PC-3 (cell line): ENCODE data around the gene WNT4. TPM values are rescaled to one million over a fixed set of nuclear protein-coding genes. Genes with fewer than 3 reads are reported as not detected.

ENCODE experiments used
- ATAC-seq: fragments of 200-7000 bp; cut with Tn5 transposase; 2 replicates; pipeline ENCODE4 v1.9.1; 2020; ENCODE audit warnings: mild to moderate bottlenecking, moderate library complexity
- BruUV-seq: library from RNA; stranded (reverse); fragments of 400-500 nt; replicated peaks from 2 replicates; lab custom pipeline; 2021; lab: Mats Ljungman, UMichigan
- CTCF ChIA-PET: fragments of 300-600 bp; sonication (Branson Sonifier 250); formaldehyde crosslinking; loops from one replicate; lab custom pipeline; 2022; ENCODE audit warnings: antibody characterized with exemption; lab: Charles Lee
- POLR2A ChIA-PET: fragments of 300-600 bp; sonication (Branson Sonifier 250); formaldehyde crosslinking; loops from one replicate; lab custom pipeline; 2022; ENCODE audit warnings: antibody characterized with exemption; ENCODE audit not compliant: unreplicated experiment; lab: Charles Lee
- DNase-seq: peaks from one replicate; pipeline ENCODE4 v3.0.0-alpha.2; 2015
- H2AFZ ChIP-seq: fragments of 300-600 bp; sonication (generic); 2 replicates; pipeline ENCODE4 v1.6.0; 2016; ENCODE audit warnings: antibody characterized with exemption, low read length
- H3F3A ChIP-seq: fragments of 300-600 bp; sonication (generic); one replicate; pipeline ENCODE4 v1.6.0; 2017; ENCODE audit warnings: antibody characterized with exemption, low read length, control low read depth, mild to moderate bottlenecking; ENCODE audit not compliant: unreplicated experiment
- H3K27ac ChIP-seq: fragments of 300-600 bp; sonication (generic); 2 replicates; pipeline ENCODE4 v1.5.1; 2016; ENCODE audit warnings: mild to moderate bottlenecking, low read length
- H3K27me3 ChIP-seq: fragments of 300-600 bp; sonication (generic); 2 replicates; pipeline ENCODE4 v1.6.1; 2016; ENCODE audit warnings: low read length, mixed read lengths
- H3K36me3 ChIP-seq: fragments of 300-600 bp; sonication (generic); 2 replicates; pipeline ENCODE4 v1.6.1; 2016; ENCODE audit warnings: low read depth, mixed run types, low read length, mixed read lengths
- H3K4me1 ChIP-seq: fragments of 300-600 bp; sonication (generic); 2 replicates; pipeline ENCODE4 v1.5.1; 2016; ENCODE audit warnings: low read length; ENCODE audit not compliant: insufficient read depth
- H3K4me2 ChIP-seq: fragments of 300-600 bp; sonication (generic); 2 replicates; pipeline ENCODE4 v1.6.0; 2016; ENCODE audit warnings: low read length
- H3K4me3 ChIP-seq: fragments of 300-600 bp; sonication (generic); 2 replicates; pipeline ENCODE4 v1.5.1; 2016; ENCODE audit warnings: mild to moderate bottlenecking, low read length, mixed read lengths
- H3K79me2 ChIP-seq: fragments of 300-600 bp; sonication (generic); 2 replicates; pipeline ENCODE4 v1.6.1; 2017; ENCODE audit warnings: low read length, mixed read lengths
- H3K9ac ChIP-seq: fragments of 300-600 bp; sonication (generic); 2 replicates; pipeline ENCODE4 v1.6.0; 2016; ENCODE audit warnings: mild to moderate bottlenecking, low read length
- H3K9me2 ChIP-seq: fragments of 300-600 bp; sonication (generic); replicated peaks from 2 replicates; pipeline ENCODE4 v1.6.1; 2016; ENCODE audit warnings: mixed run types, low read length, mixed read lengths
- H3K9me3 ChIP-seq: fragments of 300-600 bp; sonication (generic); 2 replicates; pipeline ENCODE4 v1.6.1; 2016; ENCODE audit warnings: low read length, mixed read lengths
- H4K20me1 ChIP-seq: fragments of 300-600 bp; sonication (generic); 2 replicates; pipeline ENCODE4 v1.6.1; 2016; ENCODE audit warnings: low read length, mixed read lengths
- CTCF ChIP-seq: fragments of 300-600 bp; sonication (generic); conservative IDR thresholded peaks from 2 replicates; pipeline ENCODE4 v1.5.1; 2017; ENCODE audit warnings: antibody characterized with exemption, low read depth, mild to moderate bottlenecking, low read length
- EZH2 ChIP-seq: fragments of 300-600 bp; sonication (generic); IDR thresholded peaks from one replicate; pipeline ENCODE4 v1.6.1; 2017; ENCODE audit warnings: antibody characterized with exemption, mild to moderate bottlenecking, low read length; ENCODE audit not compliant: unreplicated experiment
- EZH2phosphoT487 ChIP-seq: fragments of 300-600 bp; sonication (generic); IDR thresholded peaks from 2 replicates; pipeline ENCODE4 v1.6.1; 2018; ENCODE audit warnings: mild to moderate bottlenecking, antibody characterized with exemption, low read length, borderline replicate concordance
- intact Hi-C: fragments of 100-400 bp; cut with micrococcal nuclease; formaldehyde crosslinking; loops from 2 replicates; pipeline ENCODE4 v1.9.0; 2023
- total RNA-seq: library from RNA; depleted of rRNA; stranded (reverse); fragments of >200 nt; gene quantifications from 2 replicates; pipeline ENCODE4 v1.2.3, GENCODE V29; 2014

The WNT4 gene
- total RNA-seq, 1 experiment from 2014 or later: 0.51 TPM

- BruUV-seq: no TSS peak
- no peak overlapping the region for H3K9ac ChIP-seq
- intact Hi-C loops: no loop called here
Observed at GRCh38 chr1:22127731-22128130, 15.2 kb downstream of the WNT4 start.

GRCh38 chr1:22127248-22127647 is 15.6 kb downstream of the WNT4 start:
- ATAC-seq: no peak
- Histone ChIP-seq H3K79me2 (no peaks in the 10 kb centered on the region), H3K27ac (no peak overlapping the region), H3K36me3 (no peaks in the 10 kb centered on the region), H3K9me2 (no peaks in the 10 kb centered on the region), H3K4me3 (no peak overlapping the region), H3F3A (no peaks in the 10 kb centered on the region), H2AFZ (no peak overlapping the region), H3K9ac (no peak overlapping the region), H4K20me1 (no peaks in the 10 kb centered on the region), H3K27me3 (no peaks in the 10 kb centered on the region), H3K4me2 (no peak overlapping the region), H3K4me1 (peaks cover 12% of the 10 kb centered on the region), H3K9me3 (no peaks in the 10 kb centered on the region)
- TF ChIP-seq EZH2: no peak
- TF ChIP-seq EZH2phosphoT487: no peak
- no peak for TF ChIP-seq CTCF
- BruUV-seq: no TSS peak
- intact Hi-C loops: no loop called here
- ChIA-PET CTCF (no interaction called here), POLR2A (no interaction called here)
- DNase-seq: no peak

More at GRCh38 chr1:22127731-22128130, 15.2 kb downstream of the WNT4 start:
- no peak for TF ChIP-seq CTCF
- no peak for TF ChIP-seq EZH2
- TF ChIP-seq EZH2phosphoT487: no peak
- H3K9me3 ChIP-seq: no peaks in the 10 kb centered on the region
- H3F3A ChIP-seq: no peaks in the 10 kb centered on the region
- H3K4me3 ChIP-seq: no peak overlapping the region
- CTCF ChIA-PET: no interaction called here
- no peaks in the 10 kb centered on the region for H4K20me1 ChIP-seq
- DNase-seq (no peak), ATAC-seq (no peak)
- H3K36me3 ChIP-seq: no peaks in the 10 kb centered on the region
- peaks cover 17% of the 10 kb centered on the region for H3K4me1 ChIP-seq
- H3K9me2 ChIP-seq: no peaks in the 10 kb centered on the region
- POLR2A ChIA-PET: no interaction called here
- H3K27ac ChIP-seq: no peak overlapping the region
- no peak overlapping the region for H3K4me2 ChIP-seq
- H2AFZ ChIP-seq: no peak overlapping the region
- H3K79me2 ChIP-seq: no peaks in the 10 kb centered on the region
- no peaks in the 10 kb centered on the region for H3K27me3 ChIP-seq

GRCh38 chr1:22126531-22126930 is 16.4 kb downstream of the WNT4 start:
- H3K36me3 ChIP-seq: no peaks in the 10 kb centered on the region
- no peaks in the 10 kb centered on the region for H3K9me3 ChIP-seq
- no TSS peak for BruUV-seq
- H3F3A ChIP-seq: no peaks in the 10 kb centered on the region
- no peak overlapping the region for H3K4me2 ChIP-seq
- ChIA-PET CTCF (no interaction called here), POLR2A (no interaction called here)
- DNase-seq (no peak), ATAC-seq (no peak)
- H3K27ac ChIP-seq: no peak overlapping the region
- H4K20me1 ChIP-seq: no peaks in the 10 kb centered on the region
- H2AFZ ChIP-seq: no peak overlapping the region
- H3K27me3 ChIP-seq: no peaks in the 10 kb centered on the region
- peaks cover 9% of the 10 kb centered on the region; the same call in 1 of the 2 replicates for H3K4me1 ChIP-seq
- no peaks in the 10 kb centered on the region for H3K79me2 ChIP-seq
- TF ChIP-seq EZH2: no peak
- H3K9ac ChIP-seq: no peak overlapping the region
- H3K4me3 ChIP-seq: no peak overlapping the region
- intact Hi-C loops: no loop called here
- H3K9me2 ChIP-seq: no peaks in the 10 kb centered on the region
